Esophagus squamous epithelium (tissue), 5 donors: ENCODE results near the gene MPV17L2. TPM values are rescaled to one million over a fixed set of nuclear protein-coding genes. Genes with fewer than 3 reads are reported as not detected.

ENCODE experiments used
- DNase-seq: peaks from one replicate; lab custom pipeline; 2025; lab: John Stamatoyannopoulos, UW
- H3K27ac ChIP-seq, 4 donors: fragments of 200-600 bp; sonication (generic); one replicate each; pipeline ENCODE4 v1.5.1; 2016 to 2019; ENCODE audit warnings: mild to moderate bottlenecking in 1 of 4
- H3K27me3 ChIP-seq, 4 donors: fragments of 200-600 bp; sonication (generic); 1 replicate in 3 of 4; 2 replicates in 1 of 4; pipeline versions ENCODE4 v1.5.1 to v1.6.0; 2017 to 2021; ENCODE audit warnings: antibody characterized with exemption in 1 of 4
- H3K36me3 ChIP-seq, 3 donors: fragments of 200-600 bp; sonication (generic); one replicate each; pipeline ENCODE4 v1.5.1; 2016 to 2019
- H3K4me1 ChIP-seq, 3 donors: fragments of 200-600 bp; sonication (generic); one replicate each; pipeline ENCODE4 v1.5.1; 2017 to 2019
- H3K4me3 ChIP-seq, 4 donors: fragments of 200-600 bp; sonication (generic); 1 replicate in 3 of 4; 2 replicates in 1 of 4; pipeline ENCODE4 v1.5.1; 2016 to 2019; ENCODE audit warnings: mild to moderate bottlenecking in 2 of 4, moderate library complexity in 1 of 4
- H3K9me3 ChIP-seq, 3 donors: fragments of 200-600 bp; sonication (generic); one replicate each; pipeline ENCODE4 v1.5.1; 2016 to 2019
- POLR2A ChIP-seq, 4 donors: fragments of 450-650 bp; IDR thresholded peaks; one replicate each; pipeline ENCODE4 v1.6.1; 2017; ENCODE audit warnings: antibody characterized with exemption in 4 of 4, mild to moderate bottlenecking in 4 of 4, moderate library complexity in 3 of 4
- WGBS, 2 donors: methylation state at CpG; one replicate each; pipeline ENCODE4 v1.1.5; 2018; 5-methylcytosine and 5-hydroxymethylcytosine counted together
- intact Hi-C: fragments of 100-400 bp; cut with DNase I; formaldehyde crosslinking; loops from one replicate; pipeline ENCODE4 v1.15.0; 2022
- total RNA-seq, 4 donors: library from RNA; depleted of rRNA; stranded (reverse); fragments of >200 nt; gene quantifications; one replicate each; pipeline ENCODE4 v1.1.0, GENCODE V29; 2016
- TF ChIP-seq, protein P1 (sequence below), 6 experiments: fragments of 450-650 bp in 4 of 6; fragments of 200-600 bp in 2 of 6; sonication (generic) in 2 of 6; IDR thresholded peaks; one replicate each; pipeline ENCODE4 v1.5.1; 2016 to 2019; ENCODE audit warnings: antibody characterized with exemption in 6 of 6, mild to moderate bottlenecking in 4 of 6, moderate library complexity in 4 of 6
- donor health status: DM: yes; HTN: yes; CAD: no.

Gene MPV17L2
- total RNA-seq, 4 donors from 2014 or later: 10.6 to 23.5 (median 14.0) TPM

GRCh38 chr19:18167975-18168645, 24.9 kb upstream of the MPV17L2 start:
- Histone ChIP-seq H3K27me3 (no peaks in the 10 kb centered on the region), H3K4me1 (peaks cover 0 to 13% (median under 1%) of the 10 kb centered on the region in 3 donors), H3K4me3 (no peak overlapping the region), H3K9me3 (no peaks in the 10 kb centered on the region), H3K36me3 (peaks cover 19 to 68% (median 40%) of the 10 kb centered on the region in 3 donors), H3K27ac (no peak overlapping the region)
- intact Hi-C loops: no loop called here
- DNase-seq: no peak
- 44 to 64% methylated on average over 5 to 14 of the region's 14 CpGs for WGBS, 2 donors
- TF ChIP-seq, protein P1, sequence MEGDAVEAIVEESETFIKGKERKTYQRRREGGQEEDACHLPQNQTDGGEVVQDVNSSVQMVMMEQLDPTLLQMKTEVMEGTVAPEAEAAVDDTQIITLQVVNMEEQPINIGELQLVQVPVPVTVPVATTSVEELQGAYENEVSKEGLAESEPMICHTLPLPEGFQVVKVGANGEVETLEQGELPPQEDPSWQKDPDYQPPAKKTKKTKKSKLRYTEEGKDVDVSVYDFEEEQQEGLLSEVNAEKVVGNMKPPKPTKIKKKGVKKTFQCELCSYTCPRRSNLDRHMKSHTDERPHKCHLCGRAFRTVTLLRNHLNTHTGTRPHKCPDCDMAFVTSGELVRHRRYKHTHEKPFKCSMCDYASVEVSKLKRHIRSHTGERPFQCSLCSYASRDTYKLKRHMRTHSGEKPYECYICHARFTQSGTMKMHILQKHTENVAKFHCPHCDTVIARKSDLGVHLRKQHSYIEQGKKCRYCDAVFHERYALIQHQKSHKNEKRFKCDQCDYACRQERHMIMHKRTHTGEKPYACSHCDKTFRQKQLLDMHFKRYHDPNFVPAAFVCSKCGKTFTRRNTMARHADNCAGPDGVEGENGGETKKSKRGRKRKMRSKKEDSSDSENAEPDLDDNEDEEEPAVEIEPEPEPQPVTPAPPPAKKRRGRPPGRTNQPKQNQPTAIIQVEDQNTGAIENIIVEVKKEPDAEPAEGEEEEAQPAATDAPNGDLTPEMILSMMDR (IDR thresholded peaks at IDR 0.05): peak; percentile 30 to 71 (median 64)
- TF ChIP-seq POLR2A (IDR thresholded peaks at IDR 0.05): no peak

- intact Hi-C loops: no loop called here
- TF ChIP-seq POLR2A (IDR thresholded peaks at IDR 0.05): no peak
- TF ChIP-seq, protein P1 (IDR thresholded peaks at IDR 0.05): no peak
- no peak overlapping the region for H3K4me3 ChIP-seq
- peak overlapping the region in 2 of 4 donors; percentile 50 to 71 for H3K27ac ChIP-seq
- H3K4me1 ChIP-seq: peaks cover 0 to 20% (median 5%) of the 10 kb centered on the region in 3 donors
- peaks cover 19 to 61% (median 33%) of the 10 kb centered on the region in 3 donors for H3K36me3 ChIP-seq
- DNase-seq: no peak
- no peaks in the 10 kb centered on the region for H3K27me3 ChIP-seq
- no peaks in the 10 kb centered on the region for H3K9me3 ChIP-seq
- WGBS, 2 donors: 94 to 98% methylated on average over 13 to 43 of the region's 66 CpGs
Measured at GRCh38 chr19:18168673-18169381, 24.2 kb upstream of the MPV17L2 start.

- Histone ChIP-seq H3K36me3 (peaks cover 19 to 42% (median 24%) of the 10 kb centered on the region in 3 donors), H3K9me3 (no peaks in the 10 kb centered on the region), H3K27ac (peak overlapping the region; percentile 30 to 71 (median 48)), H3K4me1 (peaks cover 7 to 39% (median 14%) of the 10 kb centered on the region in 3 donors), H3K27me3 (no peaks in the 10 kb centered on the region), H3K4me3 (no peak overlapping the region)
- peak in 2 of 4 donors; percentile 31 to 50 for TF ChIP-seq POLR2A (IDR thresholded peaks at IDR 0.05)
- TF ChIP-seq, protein P1 (IDR thresholded peaks at IDR 0.05): no peak
- 51 to 57% methylated on average over 11 to 14 of the region's 16 CpGs for WGBS, 2 donors
- intact Hi-C loops: no loop called here
- DNase-seq: no peak
Measured at GRCh38 chr19:18170714-18171255, 22.2 kb upstream of the MPV17L2 start.

DNA sequence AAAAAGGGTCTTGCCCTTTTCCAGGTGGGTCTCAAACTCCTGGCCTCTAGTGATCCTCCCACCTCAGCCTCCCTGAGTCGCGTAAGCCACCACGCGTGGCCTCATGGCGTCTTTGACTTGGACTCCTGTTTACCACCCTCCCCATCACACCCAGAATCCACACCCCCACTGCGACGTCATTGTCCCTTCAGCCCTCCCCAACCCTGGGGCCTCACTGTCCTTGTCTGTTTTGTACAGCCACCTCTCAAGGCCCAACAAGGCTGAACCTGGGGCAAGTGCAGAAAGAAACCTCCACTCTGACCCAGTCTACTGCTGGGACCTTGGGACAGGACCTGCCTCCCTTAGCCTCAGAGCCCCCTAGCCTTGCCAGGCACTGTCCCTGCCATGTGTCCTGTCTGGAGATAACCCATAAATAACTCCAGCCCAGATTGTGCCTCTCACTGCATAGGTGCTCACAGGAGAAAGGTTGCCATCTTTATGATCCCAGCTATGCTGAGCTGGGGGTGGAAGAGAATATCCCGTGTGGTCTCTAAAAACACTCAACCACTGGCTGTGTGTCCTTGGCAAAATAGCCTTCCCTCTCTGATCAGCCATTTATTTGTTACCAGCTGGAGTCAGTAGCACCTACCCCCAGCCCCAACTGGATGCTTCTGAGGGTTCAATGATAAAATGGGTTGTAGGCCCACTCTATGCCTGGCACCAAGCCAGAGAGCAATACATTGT, 21.3 kb upstream of the MPV17L2 start:
- Histone ChIP-seq H3K36me3 (peaks cover 14 to 34% (median 15%) of the 10 kb centered on the region in 3 donors), H3K27ac (peak overlapping the region in 2 of 4 donors; percentile 71 to 73), H3K4me3 (no peak overlapping the region), H3K9me3 (no peaks in the 10 kb centered on the region), H3K4me1 (peaks cover 7 to 39% (median 14%) of the 10 kb centered on the region in 3 donors), H3K27me3 (no peaks in the 10 kb centered on the region)
- DNase-seq: no peak
- TF ChIP-seq POLR2A (IDR thresholded peaks at IDR 0.05): no peak
- TF ChIP-seq, protein P1 (IDR thresholded peaks at IDR 0.05): no peak
- intact Hi-C loops: no loop called here
- 83 to 84% methylated on average over 8 of the region's 8 CpGs for WGBS, 2 donors
